T-cell (primary cell): ENCODE measurements around the gene YEATS2. TPM values are rescaled to one million over a fixed set of nuclear protein-coding genes. Genes with fewer than 3 reads are reported as not detected.

Experiments used
- ATAC-seq, 4 experiments: fragments of 200-7000 bp in 3 of 4; fragments of 150-1000 bp in 1 of 4; cut with Tn5 transposase; replicated peaks in 1 of 4; 1 replicate in 3 of 4; 2 replicates in 1 of 4; pipeline ENCODE4 v1.10.0; 2021; ENCODE audit warnings: moderate library complexity in 3 of 4, mild to moderate bottlenecking in 2 of 4, moderate number of reproducible peaks in 1 of 4
- CTCF ChIA-PET, 2 donors: fragments of 300-600 bp; sonication (Branson Sonifier 250); formaldehyde crosslinking; loops; one replicate each; lab custom pipeline; 2022; ENCODE audit warnings: antibody characterized with exemption in 2 of 2; lab: Charles Lee
- POLR2A ChIA-PET, 2 donors: fragments of 300-600 bp; sonication (Branson Sonifier 250); formaldehyde crosslinking; loops; one replicate each; lab custom pipeline; 2022; ENCODE audit warnings: antibody characterized with exemption in 2 of 2; lab: Charles Lee
- DNase-seq, 35 experiments: peaks; one replicate each; pipeline versions ENCODE4 v3.0.0 to v3.0.0-alpha.2; 2013 to 2023
- H3K27ac ChIP-seq: one replicate; pipeline ENCODE4 v1.5.1; 2013; ENCODE audit warnings: low read length
- H3K27me3 ChIP-seq, 2 experiments: replicated peaks in 1 of 2; 1 replicate in 1 of 2; 2 replicates in 1 of 2; pipeline versions ENCODE4 v1.6.1 to v1.7.0; 2013; ENCODE audit warnings: low read length in 1 of 2, mixed read lengths in 1 of 2; ENCODE audit not compliant: control insufficient read depth in 2 of 2, insufficient read depth in 2 of 2; ENCODE audit errors: extremely low read depth in 1 of 2
- H3K36me3 ChIP-seq, 2 donors: 1 replicate in 1 of 2; 2 replicates in 1 of 2; pipeline versions ENCODE4 v1.6.1 to v1.7.0; 2013; ENCODE audit warnings: low read length in 1 of 2; ENCODE audit not compliant: control insufficient read depth in 2 of 2, insufficient read depth in 1 of 2; ENCODE audit errors: extremely low read depth in 1 of 2
- H3K4me1 ChIP-seq, 2 experiments: 1 replicate in 1 of 2; 2 replicates in 1 of 2; pipeline versions ENCODE4 v1.6.1 to v1.7.0; 2013; ENCODE audit warnings: low read length in 2 of 2, mixed read lengths in 1 of 2; ENCODE audit not compliant: insufficient read depth in 2 of 2, control insufficient read depth in 1 of 2; ENCODE audit errors: extremely low read depth in 1 of 2
- H3K4me3 ChIP-seq, 2 donors: 1 replicate in 1 of 2; 2 replicates in 1 of 2; pipeline versions ENCODE4 v1.5.1 to v1.7.0; 2013; ENCODE audit warnings: mild to moderate bottlenecking in 2 of 2, low read length in 1 of 2, moderate library complexity in 1 of 2; ENCODE audit not compliant: control insufficient read depth in 1 of 2; ENCODE audit errors: extremely low read depth in 1 of 2
- H3K9me3 ChIP-seq: 2 replicates; pipeline ENCODE4 v1.7.0; 2013
- H3K27ac Mint-ChIP-seq, 2 donors: one replicate each; pipeline ENCODE4 v1.8.0; 2020 to 2021; ENCODE audit warnings: mild to moderate bottlenecking in 2 of 2, mixed read lengths in 2 of 2
- H3K27me3 Mint-ChIP-seq, 2 donors: one replicate each; pipeline ENCODE4 v1.8.0; 2021 to 2022; ENCODE audit warnings: mixed read lengths in 2 of 2
- H3K36me3 Mint-ChIP-seq: one replicate; pipeline ENCODE4 v1.8.0; 2021; ENCODE audit warnings: mixed read lengths
- H3K4me1 Mint-ChIP-seq, 3 donors: one replicate each; pipeline ENCODE4 v1.8.0; 2020 to 2022; ENCODE audit warnings: mixed read lengths in 3 of 3, mild to moderate bottlenecking in 1 of 3
- H3K4me3 Mint-ChIP-seq, 3 donors: one replicate each; pipeline ENCODE4 v1.8.0; 2020 to 2022; ENCODE audit warnings: mild to moderate bottlenecking in 3 of 3, mixed read lengths in 3 of 3, moderate library complexity in 3 of 3
- H3K9me3 Mint-ChIP-seq, 3 donors: one replicate each; pipeline ENCODE4 v1.8.0; 2020 to 2022; ENCODE audit warnings: mixed read lengths in 3 of 3
- WGBS: methylation state at CpG from one replicate; pipeline ENCODE4 v1.1.5; 2013; ENCODE audit warnings: missing lambda C conversion rate; ENCODE audit not compliant: insufficient coverage; 5-methylcytosine and 5-hydroxymethylcytosine counted together
- total RNA-seq, 35 experiments: library from RNA in 6 of 35; stranded (reverse) in 6 of 35; fragments of 120-200 nt in 1 of 35; gene quantifications; one replicate each; pipeline versions ENCODE4 v1.2.1 to v1.2.4 and lab custom pipeline; 2013 to 2026

Gene YEATS2
- total RNA-seq, 5 donors from 2014 or later (not counting 1 experiment from before 2014, with no cell fraction given) = 23.8 to 26.2 (median 25.2) TPM

DNA sequence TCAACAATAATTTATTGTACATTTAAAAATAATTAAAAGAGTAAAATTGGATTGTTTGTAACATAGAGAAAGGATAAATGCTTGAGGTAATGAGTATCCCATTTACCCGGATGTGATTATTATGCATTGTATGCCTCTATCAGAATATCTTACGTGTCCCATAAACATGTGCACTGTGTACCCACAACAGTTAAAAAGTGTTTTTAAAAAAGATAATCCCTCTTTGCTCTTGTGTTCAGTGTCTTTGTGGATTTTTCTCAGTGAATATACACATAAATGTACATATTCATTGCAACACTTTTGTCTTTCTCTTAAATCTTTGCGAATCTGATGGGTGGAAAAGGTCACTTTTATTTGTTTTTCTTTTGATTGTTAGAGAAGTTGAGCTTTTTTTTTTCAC, 20.4 kb downstream of the YEATS2 start:
- DNase-seq = no peak
- no peaks in the 10 kb centered on the region for H3K27me3 ChIP-seq
- no peaks in the 10 kb centered on the region for H3K27me3 Mint-ChIP-seq
- no peaks in the 10 kb centered on the region for H3K9me3 ChIP-seq
- peaks cover 46% of the 10 kb centered on the region for H3K36me3 Mint-ChIP-seq
- WGBS = no CpG with 5 or more reads among the region's 3 CpGs
- H3K9me3 Mint-ChIP-seq = no peaks in the 10 kb centered on the region
- H3K4me1 Mint-ChIP-seq = no peaks in the 10 kb centered on the region
- H3K27ac ChIP-seq = no peak overlapping the region
- ChIA-PET CTCF (interaction anchor here in 1 of 2 donors (0.6 kb wide), 2 partner anchors 142 to 360 kb away, joined by 3 to 4 read pairs; no protein-coding TSS in a partner anchor), POLR2A (interaction anchor here (0.6 kb wide), 2 partner anchors 15 to 34 kb away, joined by 3 read pairs; no protein-coding TSS in a partner anchor)
- no peak overlapping the region for H3K4me3 Mint-ChIP-seq
- H3K4me1 ChIP-seq = no peaks in the 10 kb centered on the region
- no peak overlapping the region for H3K4me3 ChIP-seq
- peaks cover 10 to 53% of the 10 kb centered on the region in 2 donors for H3K36me3 ChIP-seq
- no peak for ATAC-seq
- H3K27ac Mint-ChIP-seq = no peak overlapping the region

DNA sequence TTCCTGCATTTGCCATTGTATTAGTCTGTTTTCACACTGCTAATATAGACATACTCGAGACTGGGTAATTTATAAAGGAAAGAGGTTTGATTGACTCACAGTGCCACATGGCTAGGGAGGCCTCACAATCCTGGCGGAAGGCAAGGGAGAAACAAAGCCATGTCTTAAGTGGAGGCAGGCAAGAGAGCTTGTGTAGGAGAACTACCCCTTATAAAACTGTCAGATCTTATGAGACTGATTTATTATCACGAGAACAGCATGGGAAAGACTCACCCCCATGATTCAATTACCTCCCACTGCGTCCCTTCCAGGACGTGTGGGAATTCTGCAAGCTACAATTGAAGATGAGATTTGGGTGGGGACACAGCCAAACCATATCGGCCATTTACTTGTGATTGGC, 27.8 kb downstream of the YEATS2 start:
- Histone ChIP-seq H3K27ac (no peak overlapping the region), H3K4me3 (no peak overlapping the region), H3K4me1 (no peaks in the 10 kb centered on the region), H3K27me3 (no peaks in the 10 kb centered on the region), H3K9me3 (no peaks in the 10 kb centered on the region), H3K36me3 (peaks cover 2 to 63% of the 10 kb centered on the region in 2 donors)
- Mint-ChIP-seq H3K4me1 (no peaks in the 10 kb centered on the region), H3K9me3 (no peaks in the 10 kb centered on the region), H3K27me3 (no peaks in the 10 kb centered on the region), H3K4me3 (no peak overlapping the region), H3K36me3 (peaks cover 57% of the 10 kb centered on the region), H3K27ac (peak overlapping the region in 1 of 2 donors; percentile 23)
- WGBS = 100% methylated on average over 1 of the region's 6 CpGs
- ATAC-seq = no peak
- ChIA-PET CTCF (interaction anchor here in 1 of 2 donors (0.5 kb wide), 1 partner anchor 111 kb away, joined by 3 read pairs; no protein-coding TSS in a partner anchor), POLR2A (no interaction called here)
- no peak for DNase-seq

DNA sequence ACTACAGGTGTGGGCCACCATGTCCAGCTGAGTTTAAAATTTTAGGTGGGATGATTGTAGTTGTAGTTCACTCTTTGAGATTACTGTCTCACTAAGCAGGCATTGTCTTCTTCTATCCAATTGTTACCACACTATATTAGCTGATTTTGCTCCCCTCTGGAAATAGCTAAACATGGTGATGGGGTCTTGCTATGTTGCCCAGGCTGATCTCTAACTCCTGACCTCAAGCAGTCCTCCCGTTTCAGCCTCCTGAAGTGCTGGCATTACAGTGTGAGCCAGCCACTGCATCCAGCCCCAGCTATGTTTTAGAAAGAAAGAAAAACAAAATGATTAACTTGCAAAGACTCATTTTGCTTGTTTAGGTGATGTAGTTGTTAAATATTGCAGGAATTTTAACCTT, 30.6 kb downstream of the YEATS2 start:
- Histone ChIP-seq H3K27ac (no peak overlapping the region), H3K36me3 (peaks cover 2 to 58% of the 10 kb centered on the region in 2 donors), H3K4me3 (no peak overlapping the region), H3K27me3 (no peaks in the 10 kb centered on the region), H3K9me3 (no peaks in the 10 kb centered on the region), H3K4me1 (no peaks in the 10 kb centered on the region)
- no peaks in the 10 kb centered on the region for H3K9me3 Mint-ChIP-seq
- ATAC-seq (no peak), DNase-seq (no peak)
- H3K27me3 Mint-ChIP-seq = no peaks in the 10 kb centered on the region
- H3K36me3 Mint-ChIP-seq = peaks cover 50% of the 10 kb centered on the region
- no peak overlapping the region for H3K27ac Mint-ChIP-seq
- CTCF ChIA-PET = no interaction called here
- no peak overlapping the region for H3K4me3 Mint-ChIP-seq
- no peaks in the 10 kb centered on the region for H3K4me1 Mint-ChIP-seq
- POLR2A ChIA-PET = no interaction called here
- WGBS = no CpG with 5 or more reads among the region's 1 CpG

DNA sequence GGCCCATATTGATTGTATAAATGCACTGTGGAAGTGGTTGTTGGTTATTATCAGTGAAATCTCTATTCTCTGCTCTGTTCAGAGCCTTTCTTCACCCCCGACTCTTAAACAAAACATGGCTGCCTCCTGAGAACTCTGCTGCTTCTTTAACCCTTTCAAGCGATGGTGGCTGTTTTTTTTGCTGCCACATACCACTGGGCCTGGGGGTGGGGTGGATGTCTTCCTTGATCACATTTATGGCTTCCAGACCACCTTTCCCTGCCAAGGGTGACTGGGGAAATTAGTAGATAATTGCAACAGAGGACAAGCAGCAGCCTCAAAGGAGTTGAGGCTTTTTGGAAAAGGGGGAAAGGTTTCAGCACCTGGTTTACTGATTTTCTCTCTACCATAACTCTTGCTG, 32.8 kb downstream of the YEATS2 start:
- no peaks in the 10 kb centered on the region for H3K9me3 ChIP-seq
- no peaks in the 10 kb centered on the region for H3K9me3 Mint-ChIP-seq
- no peak overlapping the region for H3K27ac Mint-ChIP-seq
- no peaks in the 10 kb centered on the region for H3K27me3 Mint-ChIP-seq
- WGBS = no CpG with 5 or more reads among the region's 2 CpGs
- peaks cover 67% of the 10 kb centered on the region for H3K36me3 Mint-ChIP-seq
- H3K36me3 ChIP-seq = peaks cover 2 to 60% of the 10 kb centered on the region in 2 donors
- no peak for ATAC-seq
- POLR2A ChIA-PET = no interaction called here
- peaks cover 0 to 5% (median 0%) of the 10 kb centered on the region in 3 donors for H3K4me1 Mint-ChIP-seq
- no peaks in the 10 kb centered on the region for H3K4me1 ChIP-seq
- H3K4me3 ChIP-seq = no peak overlapping the region
- H3K27me3 ChIP-seq = no peaks in the 10 kb centered on the region
- no peak overlapping the region for H3K27ac ChIP-seq
- no peak for DNase-seq
- CTCF ChIA-PET = interaction anchor here (0.6 to 0.7 kb wide), 2 partner anchors 78 to 300 kb away, joined by 4 to 5 read pairs; no protein-coding TSS in a partner anchor
- H3K4me3 Mint-ChIP-seq = no peak overlapping the region

DNA sequence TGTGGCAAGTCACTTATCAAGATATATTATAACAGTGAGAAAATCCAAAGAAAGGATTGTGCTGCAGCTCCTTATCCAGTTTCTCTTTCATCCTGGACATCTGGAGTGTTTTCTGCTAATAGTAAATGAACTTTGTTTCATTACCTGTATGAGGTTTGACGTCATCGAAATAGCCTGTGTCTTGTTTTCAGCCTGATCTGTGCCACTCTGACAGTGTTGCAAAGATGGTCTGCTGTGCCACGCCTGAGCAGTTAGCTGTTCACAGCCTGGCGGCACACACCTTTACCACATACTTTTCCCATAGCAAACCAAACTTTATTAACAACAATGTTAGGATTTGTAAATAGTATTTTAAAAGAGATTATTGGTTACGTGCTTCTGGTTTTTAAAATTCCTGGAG, 34.0 kb downstream of the YEATS2 start:
- Mint-ChIP-seq H3K27me3 (no peaks in the 10 kb centered on the region), H3K4me3 (no peak overlapping the region), H3K9me3 (no peaks in the 10 kb centered on the region), H3K4me1 (peaks cover 0 to 5% (median 0%) of the 10 kb centered on the region in 3 donors), H3K36me3 (peaks cover 66% of the 10 kb centered on the region), H3K27ac (no peak overlapping the region)
- 100% methylated on average over 3 of the region's 5 CpGs for WGBS
- no peaks in the 10 kb centered on the region for H3K4me1 ChIP-seq
- H3K27me3 ChIP-seq = no peaks in the 10 kb centered on the region
- no peaks in the 10 kb centered on the region for H3K9me3 ChIP-seq
- H3K27ac ChIP-seq = no peak overlapping the region
- no peak for ATAC-seq
- ChIA-PET POLR2A (no interaction called here), CTCF (no interaction called here)
- no peak for DNase-seq
- H3K4me3 ChIP-seq = no peak overlapping the region
- H3K36me3 ChIP-seq = peaks cover 2 to 61% of the 10 kb centered on the region in 2 donors

DNA sequence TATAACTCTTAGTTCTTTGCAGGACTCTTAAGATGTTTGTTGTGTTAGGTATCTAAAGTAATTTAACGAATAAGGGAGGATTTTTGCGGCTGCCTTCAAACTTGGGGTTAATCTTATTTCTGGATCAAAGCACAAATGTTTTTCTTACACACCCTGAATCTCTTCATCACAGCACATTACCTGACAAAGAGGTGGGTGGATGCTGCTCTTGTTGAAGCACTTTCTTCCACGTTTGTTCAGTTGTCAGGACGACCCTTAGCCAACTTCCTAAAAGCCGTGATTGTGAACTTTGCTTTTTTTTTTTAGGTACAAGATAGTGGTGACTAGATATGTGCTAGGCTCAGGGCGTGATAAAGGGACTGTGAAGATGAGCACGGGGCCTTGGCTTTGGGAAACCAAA, 36.0 kb downstream of the YEATS2 start:
- no peak for ATAC-seq
- Histone ChIP-seq H3K27me3 (no peaks in the 10 kb centered on the region), H3K36me3 (peaks cover 2 to 64% of the 10 kb centered on the region in 2 donors), H3K4me3 (no peak overlapping the region), H3K4me1 (no peaks in the 10 kb centered on the region), H3K9me3 (no peaks in the 10 kb centered on the region), H3K27ac (no peak overlapping the region)
- WGBS = 64% methylated on average over 4 of the region's 7 CpGs
- DNase-seq = no peak
- no peak overlapping the region for H3K27ac Mint-ChIP-seq
- ChIA-PET POLR2A (no interaction called here), CTCF (no interaction called here)
- H3K4me1 Mint-ChIP-seq = peaks cover 0 to 5% (median 0%) of the 10 kb centered on the region in 3 donors
- H3K27me3 Mint-ChIP-seq = no peaks in the 10 kb centered on the region
- H3K9me3 Mint-ChIP-seq = no peaks in the 10 kb centered on the region
- peaks cover 68% of the 10 kb centered on the region for H3K36me3 Mint-ChIP-seq
- H3K4me3 Mint-ChIP-seq = no peak overlapping the region
